Transverse colon (tissue), 4 donors: ENCODE data around the gene ADGRB3. TPM values are rescaled to one million over a fixed set of nuclear protein-coding genes. Genes with fewer than 3 reads are reported as not detected.

Source experiments
- DNase-seq: peaks from one replicate; pipeline ENCODE4 v3.0.0-alpha.2; 2019
- H3K27ac ChIP-seq, 4 donors: fragments of 200-600 bp; sonication (generic); 2 replicates each; pipeline ENCODE4 v1.5.1; 2016 to 2018; ENCODE audit warnings: inconsistent platforms in 4 of 4
- H3K27me3 ChIP-seq: fragments of 200-600 bp; sonication (generic); 2 replicates; pipeline ENCODE4 v1.5.1; 2017; ENCODE audit warnings: inconsistent platforms
- H3K36me3 ChIP-seq, 4 donors: fragments of 200-600 bp; sonication (generic); 2 replicates each; pipeline ENCODE4 v1.5.1; 2017 to 2019; ENCODE audit warnings: inconsistent platforms in 4 of 4
- H3K4me1 ChIP-seq, 4 donors: fragments of 200-600 bp; sonication (generic); 2 replicates each; pipeline ENCODE4 v1.5.1; 2017 to 2020; ENCODE audit warnings: inconsistent platforms in 4 of 4
- H3K4me3 ChIP-seq, 4 donors: fragments of 200-600 bp; sonication (generic); 1 replicate in 1 of 4; 2 replicates in 3 of 4; pipeline versions ENCODE4 v1.5.1 to v1.6.1; 2017 to 2019; ENCODE audit warnings: inconsistent platforms in 4 of 4
- H3K9me3 ChIP-seq, 2 donors: fragments of 200-600 bp; sonication (generic); 2 replicates each; pipeline ENCODE4 v1.5.1; 2017 to 2019; ENCODE audit warnings: inconsistent platforms in 2 of 2
- EP300 ChIP-seq: sonication (generic); formaldehyde crosslinking; IDR thresholded peaks from one replicate; pipeline ENCODE4 v1.6.1; 2017; ENCODE audit warnings: antibody characterized with exemption, low read depth
- POLR2A ChIP-seq: fragments of 450-650 bp; IDR thresholded peaks from one replicate; pipeline ENCODE4 v1.6.1; 2016; ENCODE audit warnings: antibody characterized with exemption, mild to moderate bottlenecking, moderate library complexity
- POLR2AphosphoS5 ChIP-seq, 3 donors: sonication (generic); formaldehyde crosslinking; IDR thresholded peaks; one replicate each; pipeline ENCODE4 v1.6.1; 2016; ENCODE audit warnings: antibody characterized with exemption in 3 of 3
- WGBS, 2 donors: methylation state at CpG; one replicate each; pipeline ENCODE4 v1.1.5; 2018; ENCODE audit warnings: low coverage in 1 of 2; 5-methylcytosine and 5-hydroxymethylcytosine counted together
- in situ Hi-C, 4 donors: fragments of 200-750 bp; cut with MboI; loops; one replicate each; pipeline versions ENCODE4 v1.15.0 to v1.15.1; 2017; ENCODE audit warnings: low sequenced_read_pairs in 3 of 4, low pct_ligation_motif_present in 1 of 4, low pct_unique_long_range_greater_than_20kb in 1 of 4
- intact Hi-C: fragments of 100-400 bp; cut with DNase I; formaldehyde crosslinking; loops from one replicate; pipeline ENCODE4 v1.15.1; 2023; ENCODE audit warnings: low total_unique reads
- total RNA-seq, 4 donors: library from RNA; depleted of rRNA; stranded (reverse); fragments of >200 nt; gene quantifications; one replicate each; pipeline ENCODE4 v1.1.0, GENCODE V29; 2016
- TF ChIP-seq, protein P1 (sequence below), 5 experiments: fragments of 200-600 bp in 3 of 5; fragments of 450-650 bp in 2 of 5; sonication (generic) in 3 of 5; IDR thresholded peaks; 1 replicate in 2 of 5; 2 replicates in 3 of 5; pipeline ENCODE4 v1.5.1; 2016 to 2017; ENCODE audit warnings: antibody characterized with exemption in 5 of 5, inconsistent platforms in 3 of 5, mild to moderate bottlenecking in 2 of 5, moderate library complexity in 1 of 5

Gene ADGRB3
- total RNA-seq, 4 donors from 2014 or later = 0.37 to 20.5 (median 2.2) TPM

GRCh38 chr6:68718385-68719073 lies 83.4 kb downstream of the ADGRB3 start:
- Histone ChIP-seq H3K36me3 (no peaks in the 10 kb centered on the region), H3K9me3 (no peaks in the 10 kb centered on the region), H3K4me3 (no peak overlapping the region), H3K4me1 (no peaks in the 10 kb centered on the region), H3K27me3 (no peaks in the 10 kb centered on the region), H3K27ac (no peak overlapping the region)
- in situ Hi-C loops = no loop called here
- 66 to 86% methylated on average over 4 to 5 of the region's 5 CpGs for WGBS, 2 donors
- intact Hi-C loops = no loop called here
- no peak for DNase-seq
- TF ChIP-seq, protein P1, sequence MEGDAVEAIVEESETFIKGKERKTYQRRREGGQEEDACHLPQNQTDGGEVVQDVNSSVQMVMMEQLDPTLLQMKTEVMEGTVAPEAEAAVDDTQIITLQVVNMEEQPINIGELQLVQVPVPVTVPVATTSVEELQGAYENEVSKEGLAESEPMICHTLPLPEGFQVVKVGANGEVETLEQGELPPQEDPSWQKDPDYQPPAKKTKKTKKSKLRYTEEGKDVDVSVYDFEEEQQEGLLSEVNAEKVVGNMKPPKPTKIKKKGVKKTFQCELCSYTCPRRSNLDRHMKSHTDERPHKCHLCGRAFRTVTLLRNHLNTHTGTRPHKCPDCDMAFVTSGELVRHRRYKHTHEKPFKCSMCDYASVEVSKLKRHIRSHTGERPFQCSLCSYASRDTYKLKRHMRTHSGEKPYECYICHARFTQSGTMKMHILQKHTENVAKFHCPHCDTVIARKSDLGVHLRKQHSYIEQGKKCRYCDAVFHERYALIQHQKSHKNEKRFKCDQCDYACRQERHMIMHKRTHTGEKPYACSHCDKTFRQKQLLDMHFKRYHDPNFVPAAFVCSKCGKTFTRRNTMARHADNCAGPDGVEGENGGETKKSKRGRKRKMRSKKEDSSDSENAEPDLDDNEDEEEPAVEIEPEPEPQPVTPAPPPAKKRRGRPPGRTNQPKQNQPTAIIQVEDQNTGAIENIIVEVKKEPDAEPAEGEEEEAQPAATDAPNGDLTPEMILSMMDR (IDR thresholded peaks at IDR 0.05) = no peak
- TF ChIP-seq POLR2AphosphoS5 (IDR thresholded peaks at IDR 0.05) = no peak

GRCh38 chr6:68719761-68720160 lies 84.7 kb downstream of the ADGRB3 start:
- no peaks in the 10 kb centered on the region for H3K36me3 ChIP-seq
- no peaks in the 10 kb centered on the region for H3K9me3 ChIP-seq
- H3K27ac ChIP-seq = no peak overlapping the region
- no peak overlapping the region for H3K4me3 ChIP-seq
- DNase-seq = no peak
- in situ Hi-C loops = no loop called here
- no peaks in the 10 kb centered on the region for H3K27me3 ChIP-seq
- H3K4me1 ChIP-seq = no peaks in the 10 kb centered on the region
- WGBS, 2 donors = 72 to 83% methylated on average over 2 of the region's 2 CpGs
- TF ChIP-seq POLR2AphosphoS5 (IDR thresholded peaks at IDR 0.05) (no peak), EP300 (no peak), POLR2A (no peak)
- TF ChIP-seq, protein P1 (IDR thresholded peaks at IDR 0.05) = no peak
- intact Hi-C loops = no loop called here

GRCh38 chr6:68722891-68723527 lies 87.9 kb downstream of the ADGRB3 start:
- intact Hi-C loops = no loop called here
- Histone ChIP-seq H3K27me3 (no peaks in the 10 kb centered on the region), H3K27ac (no peak overlapping the region), H3K4me1 (no peaks in the 10 kb centered on the region), H3K36me3 (no peaks in the 10 kb centered on the region), H3K4me3 (no peak overlapping the region), H3K9me3 (no peaks in the 10 kb centered on the region)
- TF ChIP-seq, protein P1 (IDR thresholded peaks at IDR 0.05) = no peak
- WGBS, 2 donors = 68 to 72% methylated on average over 2 of the region's 2 CpGs
- no peak for DNase-seq
- in situ Hi-C loops = no loop called here

- Histone ChIP-seq H3K27ac (no peak overlapping the region), H3K4me3 (no peak overlapping the region), H3K4me1 (no peaks in the 10 kb centered on the region), H3K9me3 (no peaks in the 10 kb centered on the region), H3K27me3 (no peaks in the 10 kb centered on the region), H3K36me3 (no peaks in the 10 kb centered on the region)
- in situ Hi-C loops (no loop called here), intact Hi-C loops (no loop called here)
- no peak for DNase-seq
- 77 to 79% methylated on average over 2 of the region's 2 CpGs for WGBS, 2 donors
- TF ChIP-seq, protein P1 (IDR thresholded peaks at IDR 0.05) = no peak
These were observed 89.0 kb downstream of the ADGRB3 start for GRCh38 chr6:68724060-68724459.
